ENCODE results near the gene IVNS1ABP.
"Not testable (repeated sequence)": the region's sequence is repeated elsewhere in the genome, so short reads cannot be mapped to it uniquely, and the experiment has no call there.

Gene IVNS1ABP

GRCh38 chr1:185334182-185334581 is 17.1 kb upstream of the IVNS1ABP start:
- no peak for DNase-seq (ENCODE audit: low read depth)
- H3K4me3 ChIP-seq (ENCODE audit: low read length) = no peak overlapping the region
- TF ChIP-seq CTCF (conservative IDR thresholded peaks at IDR 0.05; ENCODE audit: low read length) = no peak

GRCh38 chr1:185328255-185328654 is 11.2 kb upstream of the IVNS1ABP start:
- no peak overlapping the region for H3K4me3 ChIP-seq (ENCODE audit: low read length)
- DNase-seq (ENCODE audit: low read depth) = no peak
- no peak for TF ChIP-seq CTCF (conservative IDR thresholded peaks at IDR 0.05; ENCODE audit: low read length)

- TF ChIP-seq CTCF (conservative IDR thresholded peaks at IDR 0.05; ENCODE audit: low read length) = no peak
- no peak overlapping the region for H3K4me3 ChIP-seq (ENCODE audit: low read length)
- peak; percentile 27 for DNase-seq (ENCODE audit: low read depth)
Observed at GRCh38 chr1:185325413-185325812, 8.4 kb upstream of the IVNS1ABP start.

- no peak for DNase-seq (ENCODE audit: low read depth)
- H3K4me3 ChIP-seq (ENCODE audit: low read length) = no peak overlapping the region
- TF ChIP-seq CTCF (conservative IDR thresholded peaks at IDR 0.05; ENCODE audit: low read length) = no peak
Observed at GRCh38 chr1:185324118-185324517, 7.1 kb upstream of the IVNS1ABP start.

- no peak overlapping the region for H3K4me3 ChIP-seq (ENCODE audit: low read length)
- no peak for TF ChIP-seq CTCF (conservative IDR thresholded peaks at IDR 0.05; ENCODE audit: low read length)
- no peak for DNase-seq (ENCODE audit: low read depth)
Observed at GRCh38 chr1:185322636-185323035, 5.6 kb upstream of the IVNS1ABP start.

- not testable (repeated sequence) for DNase-seq (ENCODE audit: low read depth); H3K4me3 ChIP-seq (ENCODE audit: low read length)
Observed at GRCh38 chr1:185321653-185322221, 4.7 kb upstream of the IVNS1ABP start.

GRCh38 chr1:185321104-185321503 is 4.1 kb upstream of the IVNS1ABP start:
- DNase-seq (ENCODE audit: low read depth); H3K4me3 ChIP-seq (ENCODE audit: low read length): not testable (repeated sequence)

GRCh38 chr1:185319139-185319475 is 2.1 kb upstream of the IVNS1ABP start:
- H3K4me3 ChIP-seq (ENCODE audit: low read length) = no peak overlapping the region
- no peak for TF ChIP-seq CTCF (conservative IDR thresholded peaks at IDR 0.05; ENCODE audit: low read length)
- DNase-seq (ENCODE audit: low read depth) = no peak
